HEK293T (cell line): ENCODE data around the gene TMTC2.

Experiments
- CTCF ChIA-PET: fragments of 350-600 bp; formaldehyde crosslinking; extraction: SDS; loops from one replicate; lab custom pipeline; 2021; ENCODE audit warnings: antibody characterized with exemption, inconsistent platforms; lab: Yijun Ruan, JAX
- POLR2A ChIA-PET: fragments of 350-600 bp; formaldehyde crosslinking; extraction: SDS; loops from one replicate; lab custom pipeline; 2020; ENCODE audit warnings: antibody characterized with exemption, inconsistent platforms; lab: Yijun Ruan, JAX
- DNase-seq: peaks from one replicate; pipeline ENCODE4 v3.0.0; 2012; ENCODE audit warnings: mixed read lengths; ENCODE audit errors: extremely low spot score
- ARNT ChIP-seq: fragments of 450-650 bp; IDR thresholded peaks from 2 replicates; pipeline ENCODE4 v1.6.1; 2017; ENCODE audit warnings: mild to moderate bottlenecking
- BHLHE40 ChIP-seq: fragments of 450-650 bp; IDR thresholded peaks from 2 replicates; pipeline ENCODE4 v1.6.1; 2016; ENCODE audit warnings: mild to moderate bottlenecking, moderate library complexity, borderline replicate concordance
- CTBP1 ChIP-seq: fragments of 450-650 bp; IDR thresholded peaks from 2 replicates; pipeline ENCODE4 v1.6.1; 2016; ENCODE audit warnings: borderline replicate concordance
- ELF4 ChIP-seq: fragments of 450-650 bp; IDR thresholded peaks from 2 replicates; pipeline ENCODE4 v1.6.1; 2017; ENCODE audit warnings: antibody characterized with exemption
- FOXA1 ChIP-seq: fragments of 450-650 bp; IDR thresholded peaks from 2 replicates; pipeline ENCODE4 v1.6.1; 2016; ENCODE audit warnings: mild to moderate bottlenecking
- FOXK2 ChIP-seq: fragments of 450-650 bp; IDR thresholded peaks from 2 replicates; pipeline ENCODE4 v1.6.1; 2016; ENCODE audit warnings: mild to moderate bottlenecking
- FOXM1 ChIP-seq: fragments of 450-650 bp; IDR thresholded peaks from 2 replicates; pipeline ENCODE4 v1.6.1; 2017; ENCODE audit warnings: mild to moderate bottlenecking, borderline replicate concordance
- HDGF ChIP-seq: fragments of 450-650 bp; IDR thresholded peaks from 2 replicates; pipeline ENCODE4 v1.6.1; 2017; ENCODE audit warnings: antibody characterized with exemption, borderline replicate concordance
- L3MBTL2 ChIP-seq: fragments of 450-650 bp; conservative IDR thresholded peaks from 2 replicates; pipeline ENCODE4 v1.6.1; 2016; ENCODE audit warnings: mild to moderate bottlenecking
- LEF1 ChIP-seq: fragments of 450-650 bp; IDR thresholded peaks from 2 replicates; pipeline ENCODE4 v1.6.1; 2017; ENCODE audit warnings: mild to moderate bottlenecking, borderline replicate concordance
- NFRKB ChIP-seq: fragments of 450-650 bp; IDR thresholded peaks from 2 replicates; pipeline ENCODE4 v1.6.1; 2016; ENCODE audit warnings: mild to moderate bottlenecking, moderate library complexity
- PKNOX1 ChIP-seq: fragments of 450-650 bp; IDR thresholded peaks from 2 replicates; pipeline ENCODE4 v1.6.1; 2016
- SP1 ChIP-seq: fragments of 450-650 bp; IDR thresholded peaks from 2 replicates; pipeline ENCODE4 v1.6.1; 2017
- SUZ12 ChIP-seq: fragments of 450-650 bp; IDR thresholded peaks from 2 replicates; pipeline ENCODE4 v1.6.1; 2016; ENCODE audit warnings: mild to moderate bottlenecking
- TARDBP ChIP-seq: fragments of 450-650 bp; IDR thresholded peaks from 2 replicates; pipeline ENCODE4 v1.6.1; 2016
- ZNF384 ChIP-seq: fragments of 450-650 bp; IDR thresholded peaks from 2 replicates; pipeline ENCODE4 v1.6.1; 2016

The TMTC2 gene

GRCh38 chr12:82648259-82648909, 38.3 kb upstream of the TMTC2 start:
- no peak for DNase-seq
- CTCF ChIA-PET = no interaction called here
- POLR2A ChIA-PET = no interaction called here

GRCh38 chr12:82650627-82651337, 35.9 kb upstream of the TMTC2 start:
- peak; percentile 11 for DNase-seq
- CTCF ChIA-PET = interaction anchor here (0.8 kb wide), 1 partner anchor 35 kb away, joined by 3 read pairs; no protein-coding TSS in a partner anchor

More at GRCh38 chr12:82648259-82648909, 38.3 kb upstream of the TMTC2 start:
- no peak for TF ChIP-seq CTBP1
- no peak for TF ChIP-seq FOXM1
- no peak for TF ChIP-seq ZNF384
- no peak for TF ChIP-seq ARNT
- TF ChIP-seq SUZ12 = no peak
- no peak for TF ChIP-seq FOXA1
- no peak for TF ChIP-seq FOXK2
- no peak for TF ChIP-seq HDGF
- TF ChIP-seq SP1 = no peak
- no peak for TF ChIP-seq LEF1
- TF ChIP-seq TARDBP = no peak
- TF ChIP-seq PKNOX1 = no peak
- TF ChIP-seq ELF4 = no peak
- TF ChIP-seq L3MBTL2 = no peak
- no peak for TF ChIP-seq BHLHE40

GRCh38 chr12:82651489-82651888, 35.2 kb upstream of the TMTC2 start:
- DNase-seq = no peak
- TF ChIP-seq FOXM1 (no peak), ARNT (no peak), ZNF384 (no peak), L3MBTL2 (no peak), SP1 (no peak), TARDBP (no peak), SUZ12 (no peak), ELF4 (no peak), NFRKB (no peak), BHLHE40 (no peak), PKNOX1 (no peak), CTBP1 (no peak), LEF1 (no peak), HDGF (no peak)
- ChIA-PET POLR2A (no interaction called here), CTCF (no interaction called here)

More at GRCh38 chr12:82650627-82651337, 35.9 kb upstream of the TMTC2 start:
- TF ChIP-seq SP1 (no peak), PKNOX1 (peak; percentile 92)
- POLR2A ChIA-PET = no interaction called here

- no peak for DNase-seq
- ChIA-PET POLR2A (no interaction called here), CTCF (no interaction called here)
- TF ChIP-seq CTBP1 (no peak), ZNF384 (no peak), FOXM1 (no peak), HDGF (no peak), SUZ12 (no peak), LEF1 (no peak), TARDBP (no peak), NFRKB (no peak), ARNT (no peak), SP1 (no peak), ELF4 (no peak), FOXA1 (no peak), BHLHE40 (no peak), L3MBTL2 (no peak), FOXK2 (no peak), PKNOX1 (no peak)
These were observed 34.6 kb upstream of the TMTC2 start for GRCh38 chr12:82652071-82652470.

GRCh38 chr12:82655751-82656150, 31.0 kb upstream of the TMTC2 start:
- ChIA-PET POLR2A (no interaction called here), CTCF (no interaction called here)
- TF ChIP-seq PKNOX1 (no peak), ELF4 (no peak), FOXA1 (no peak), ARNT (no peak), ZNF384 (no peak), FOXM1 (no peak), SP1 (no peak), L3MBTL2 (no peak), CTBP1 (no peak), LEF1 (no peak), SUZ12 (no peak), HDGF (no peak)
- no peak for DNase-seq
